GM03348 (cell line): ENCODE data around the gene TMEM59.

ENCODE experiments used
- DNase-seq: peaks from one replicate; pipeline ENCODE4 v3.0.0; 2012; ENCODE audit warnings: low spot score

The TMEM59 gene

DNA sequence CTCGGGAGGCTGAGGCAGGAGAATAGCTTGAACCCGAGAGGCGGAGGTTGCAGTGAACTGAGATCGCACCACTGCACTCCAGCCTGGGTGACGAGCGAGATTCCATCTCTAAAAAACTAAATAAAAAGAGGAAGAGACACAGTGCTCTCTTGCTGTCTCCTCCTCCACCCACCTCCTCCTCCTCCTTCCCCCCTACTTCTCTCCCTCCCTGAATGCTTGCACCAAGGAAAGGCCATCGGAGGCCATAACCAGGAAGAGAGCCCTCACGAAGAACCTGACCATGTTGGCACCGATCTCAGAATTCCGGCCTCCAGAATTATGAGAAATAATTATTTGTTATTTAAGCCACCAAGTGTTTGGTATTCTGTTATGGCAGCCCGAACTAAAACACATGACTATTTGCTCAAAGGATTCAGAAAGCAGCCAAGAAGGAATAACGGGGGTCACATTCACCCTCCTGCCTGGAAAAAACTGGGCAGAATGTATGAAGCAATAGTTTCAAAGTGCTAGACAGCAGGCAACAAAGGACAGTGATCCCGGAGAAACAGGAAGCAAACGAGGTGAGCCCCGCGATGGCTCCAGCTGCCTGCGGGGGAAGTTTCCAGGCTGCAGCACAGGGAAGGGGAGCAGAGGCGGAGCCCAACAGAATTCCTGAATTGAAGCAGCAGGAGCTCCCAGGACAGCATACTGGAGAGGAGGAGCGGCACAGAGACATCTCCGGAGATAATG is 70.8 kb downstream of the TMEM59 start:
- DNase-seq = peak; percentile 82

DNA sequence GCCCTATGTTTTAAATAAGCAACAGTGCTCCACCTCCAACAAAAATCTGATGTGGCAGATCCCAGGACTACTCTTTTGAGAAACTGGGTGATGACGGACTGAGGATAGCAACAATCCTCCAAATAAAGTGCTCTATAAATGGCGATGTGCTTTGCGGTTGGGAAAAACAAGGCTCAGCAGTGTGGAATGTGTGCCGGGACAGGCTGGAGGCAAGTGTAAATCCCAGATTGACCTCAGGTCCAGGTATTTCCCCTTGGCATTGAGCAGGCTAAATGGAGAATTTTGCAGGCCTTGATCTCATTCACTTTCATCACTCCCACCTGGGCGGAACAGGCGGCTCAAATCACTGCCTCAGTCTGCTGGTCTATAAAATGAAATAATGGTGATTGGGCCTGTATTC is 71.8 kb downstream of the TMEM59 start:
- no peak for DNase-seq

DNA sequence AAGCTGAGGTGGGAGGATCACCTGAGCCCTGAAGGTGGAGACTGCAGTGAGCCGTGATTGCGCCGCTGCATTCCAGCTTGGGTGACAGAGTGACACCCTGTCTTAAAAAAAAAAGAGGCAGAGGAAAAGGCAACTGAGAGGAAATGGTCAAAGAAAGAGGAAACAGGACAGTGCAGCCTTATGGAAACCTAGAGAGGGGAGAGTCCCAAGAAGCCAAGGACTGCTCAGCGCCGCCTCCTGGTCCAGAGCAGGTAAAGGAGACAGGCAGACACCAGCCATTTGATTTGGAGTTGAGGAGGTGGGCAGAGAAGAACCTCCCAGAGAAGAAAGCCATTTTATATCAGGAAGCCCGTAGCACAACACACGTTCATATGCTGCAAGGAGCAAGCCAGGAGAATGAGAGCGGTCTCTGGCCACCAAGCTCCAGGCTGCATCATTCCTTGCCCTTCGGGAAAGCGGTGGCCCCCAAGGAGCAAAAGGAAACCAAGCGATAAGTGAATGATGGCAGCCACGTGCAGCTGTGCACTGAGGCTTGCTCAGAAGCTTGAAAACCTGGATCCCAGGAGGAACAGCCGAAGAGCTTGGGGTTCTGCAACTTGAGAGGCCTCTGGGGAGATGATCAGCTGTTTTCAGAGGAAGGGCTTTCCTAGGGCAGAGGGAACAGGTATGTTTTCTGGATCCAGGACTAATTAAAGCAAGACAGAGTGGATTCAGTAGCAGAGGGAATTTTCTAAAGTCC is 73.1 kb downstream of the TMEM59 start:
- no peak for DNase-seq
